HG03045 (cell line): ENCODE results near the gene JADE3.
"Not testable (repeated sequence)": the region's sequence is repeated elsewhere in the genome, so short reads cannot be mapped to it uniquely, and the experiment has no call there.

Experiments
- ATAC-seq: cut with Tn5 transposase; IDR thresholded peaks from one replicate; pipeline ENCODE4 v1.9.1; 2021; ENCODE audit warnings: mild to moderate bottlenecking, moderate library complexity; ENCODE audit not compliant: unreplicated experiment

Gene JADE3

GRCh38 chrX:46929439-46930261 lies 17.4 kb downstream of the JADE3 start:
- no peak for ATAC-seq

- ATAC-seq = no peak
Observed at GRCh38 chrX:46935295-46935694, 23.1 kb downstream of the JADE3 start.

- no peak for ATAC-seq
Observed at GRCh38 chrX:46938589-46938988, 26.4 kb downstream of the JADE3 start.

GRCh38 chrX:46941341-46941740 lies 29.1 kb downstream of the JADE3 start:
- no peak for ATAC-seq

- no peak for ATAC-seq
Observed at GRCh38 chrX:46953137-46953527, 40.9 kb downstream of the JADE3 start.

GRCh38 chrX:46953597-46953996 lies 41.4 kb downstream of the JADE3 start:
- no peak for ATAC-seq

GRCh38 chrX:46954716-46955115 lies 42.5 kb downstream of the JADE3 start:
- no peak for ATAC-seq

GRCh38 chrX:46956589-46956988 lies 44.4 kb downstream of the JADE3 start:
- not testable (repeated sequence) for ATAC-seq

- no peak for ATAC-seq
Observed at GRCh38 chrX:46957297-46957696, 45.1 kb downstream of the JADE3 start.

GRCh38 chrX:46959101-46959500 lies 46.9 kb downstream of the JADE3 start:
- no peak for ATAC-seq

- no peak for ATAC-seq
Observed at GRCh38 chrX:46959985-46960700, 47.9 kb downstream of the JADE3 start.

GRCh38 chrX:46961097-46961496 lies 48.9 kb downstream of the JADE3 start:
- no peak for ATAC-seq

GRCh38 chrX:46961574-46962283 lies 49.5 kb downstream of the JADE3 start:
- ATAC-seq = no peak

GRCh38 chrX:46965125-46965758 lies 53.0 kb downstream of the JADE3 start:
- no peak for ATAC-seq

GRCh38 chrX:46967547-46967946 lies 55.3 kb downstream of the JADE3 start:
- no peak for ATAC-seq

GRCh38 chrX:46977046-46977445 lies 64.8 kb downstream of the JADE3 start:
- ATAC-seq = not testable (repeated sequence)

- ATAC-seq = no peak
Observed at GRCh38 chrX:46978341-46979291, 66.4 kb downstream of the JADE3 start.

- no peak for ATAC-seq
Observed at GRCh38 chrX:46984705-46985104, 72.5 kb downstream of the JADE3 start.

GRCh38 chrX:46989548-46989947 lies 77.3 kb downstream of the JADE3 start:
- no peak for ATAC-seq

GRCh38 chrX:46991664-46992063 lies 79.4 kb downstream of the JADE3 start:
- ATAC-seq = no peak
